GM12878 (cell line): Measurements from ENCODE around the gene CFAP99. TPM values are rescaled to one million over a fixed set of nuclear protein-coding genes. Genes with fewer than 3 reads are reported as not detected.

Experiments used
- ATAC-seq: fragments of 200-7000 bp; cut with Tn5 transposase; 3 replicates; pipeline ENCODE4 v1.9.1; 2020; ENCODE audit warnings: mild to moderate bottlenecking, moderate library complexity
- BruUV-seq: library from RNA; stranded (reverse); fragments of 400-500 nt; replicated peaks from 2 replicates; lab custom pipeline; 2021; lab: Mats Ljungman, UMichigan
- CTCF ChIA-PET: fragments of 300-600 bp; sonication (Branson Sonifier 250); formaldehyde crosslinking; extraction: SDS; loops from one replicate; lab custom pipeline; 2021; ENCODE audit warnings: inconsistent platforms; lab: Yijun Ruan, JAX
- POLR2A ChIA-PET: fragments of 350-600 bp; formaldehyde crosslinking; extraction: SDS; loops from one replicate; lab custom pipeline; 2021; ENCODE audit warnings: inconsistent platforms; lab: Charles Lee
- RAD21 ChIA-PET: fragments of 300-600 bp; sonication (Branson Sonifier 250); formaldehyde crosslinking; loops from one replicate; lab custom pipeline; 2023; ENCODE audit warnings: antibody characterized with exemption; ENCODE audit not compliant: unreplicated experiment; lab: Charles Lee
- SMC1A ChIA-PET: fragments of 300-600 bp; sonication (Branson Sonifier 250); formaldehyde crosslinking; loops from one replicate; lab custom pipeline; 2023; ENCODE audit not compliant: unreplicated experiment, uncharacterized antibody; lab: Charles Lee
- DNase-seq: peaks from one replicate; pipeline ENCODE4 v3.0.0-alpha.2; 2011; ENCODE audit warnings: low read depth, low spot score
- FAIRE-seq: peaks from 3 replicates; lab custom pipeline; 2011; peaks lifted over from hg19 to GRCh38; lab: Jason Lieb, UNC
- H2AFZ ChIP-seq: 2 replicates; pipeline ENCODE4 v1.6.0; 2011; ENCODE audit warnings: low read depth, low read length, control low read depth; ENCODE audit not compliant: control insufficient read depth
- H3K27ac ChIP-seq: 2 replicates; pipeline ENCODE4 v1.5.1; 2011; ENCODE audit warnings: control low read depth; ENCODE audit not compliant: control insufficient read depth, insufficient read depth
- H3K27me3 ChIP-seq, 2 experiments: replicated peaks in 1 of 2; 2 replicates each; pipeline versions ENCODE4 v1.6.0 to v1.6.1; 2011; ENCODE audit warnings: low read length in 1 of 2; ENCODE audit not compliant: control insufficient read depth in 2 of 2, insufficient read depth in 2 of 2
- H3K36me3 ChIP-seq, 2 experiments: 2 replicates each; pipeline ENCODE4 v1.5.1; 2011; ENCODE audit warnings: low read length in 1 of 2; ENCODE audit not compliant: control insufficient read depth in 2 of 2, insufficient read depth in 2 of 2
- H3K4me1 ChIP-seq: 2 replicates; pipeline ENCODE4 v1.6.1; 2011; ENCODE audit warnings: mild to moderate bottlenecking, low read length, moderate library complexity, mixed read lengths; ENCODE audit not compliant: control insufficient read depth, insufficient read depth
- H3K4me2 ChIP-seq: 2 replicates; pipeline ENCODE4 v1.6.0; 2011; ENCODE audit warnings: control low read depth; ENCODE audit not compliant: control insufficient read depth, insufficient read depth
- H3K4me3 ChIP-seq: fragments of 200-600 bp; sonication (generic); 2 replicates; pipeline ENCODE4 v1.5.1; 2016
- H3K79me2 ChIP-seq: 2 replicates; pipeline ENCODE4 v1.6.0; 2011; ENCODE audit warnings: low read length; ENCODE audit not compliant: control insufficient read depth, insufficient read depth
- H3K9ac ChIP-seq: 2 replicates; pipeline ENCODE4 v1.8.0; 2011; ENCODE audit warnings: low read length, control low read depth, mixed read lengths; ENCODE audit not compliant: control insufficient read depth, insufficient read depth
- H3K9me3 ChIP-seq: replicated peaks from 3 replicates; pipeline ENCODE4 v1.5.1; 2011; ENCODE audit warnings: mild to moderate bottlenecking, low read length; ENCODE audit not compliant: control insufficient read depth, insufficient read depth
- H4K20me1 ChIP-seq: 2 replicates; pipeline ENCODE4 v1.6.0; 2011; ENCODE audit not compliant: control insufficient read depth, insufficient read depth
- SIX5 ChIP-seq: IDR thresholded peaks from 2 replicates; pipeline ENCODE4 v1.6.1; 2011; ENCODE audit warnings: mild to moderate bottlenecking, low read depth, low read length, moderate library complexity; ENCODE audit not compliant: severe bottlenecking
- SKIL ChIP-seq: fragments of 450-650 bp; IDR thresholded peaks from 2 replicates; pipeline ENCODE4 v1.6.1; 2017; ENCODE audit warnings: mild to moderate bottlenecking, low read depth, inconsistent platforms; ENCODE audit not compliant: poor library complexity, severe bottlenecking
- WRNIP1 ChIP-seq: IDR thresholded peaks from 2 replicates; pipeline ENCODE4 v1.6.1; 2011; ENCODE audit warnings: low read depth, low read length, improper control_type of control experiment, borderline replicate concordance
- WGBS: methylation state at CpG from one replicate; pipeline ENCODE4 v1.1.6; 2016; ENCODE audit warnings: low lambda C conversion rate; ENCODE audit not compliant: insufficient replicate concordance, insufficient coverage; ENCODE audit errors: missing lambda C conversion rate; 5-methylcytosine and 5-hydroxymethylcytosine counted together
- in situ Hi-C: fragments of 300-500 bp; cut with MboI; formaldehyde crosslinking; loops from 9 replicates; pipeline ENCODE4 v1.14.3; 2018; ENCODE audit warnings: mixed read lengths
- intact Hi-C: fragments of 100-400 bp; cut with micrococcal nuclease; formaldehyde crosslinking; loops from one replicate; pipeline ENCODE4 v1.14.2; 2022; ENCODE audit not compliant: unreplicated experiment
- polyA plus RNA-seq, 11 experiments: library from polyadenylated mRNA; depleted of rRNA in 4 of 11; unstranded in 6 of 11; stranded (reverse) in 5 of 11; fragments of >200 nt; fragmentation: Nextera tagmentation in 4 of 11; fragmentation: Illumina TruSeq in 1 of 11; extraction: Ambion mirVana in 4 of 11; extraction: Trizol in 1 of 11; gene quantifications; 1 replicate in 1 of 11; 2 replicates in 10 of 11; pipeline versions ENCODE4 v1.2.1 to v1.2.3, GENCODE V29; 2011 to 2016; ENCODE audit warnings: inconsistent platforms in 2 of 11, missing spikeins in 2 of 11, low read depth in 1 of 11
- total RNA-seq, 4 experiments: library from RNA; depleted of rRNA in 3 of 4; stranded (reverse); fragments of >200 nt in 3 of 4; fragmentation: Illumina TruSeq in 1 of 4; extraction: Trizol in 1 of 4; gene quantifications; 2 replicates each; pipeline versions ENCODE4 v1.2.1 to v1.2.3, GENCODE V29; 2013 to 2021

The CFAP99 gene
- total and polyA plus RNA-seq, 10 of the 15 experiments (the other 5 are each of a cell fraction or from before 2014, with no cell fraction given) = not detected

- in situ Hi-C loops (no loop called here), intact Hi-C loops (no loop called here)
- ATAC-seq = no peak
- Histone ChIP-seq H2AFZ (no peak overlapping the region), H3K27me3 (no peaks in the 10 kb centered on the region; a peak in 1 of 4 replicates), H3K79me2 (no peaks in the 10 kb centered on the region), H3K9ac (no peak overlapping the region), H3K4me1 (no peaks in the 10 kb centered on the region), H3K27ac (no peak overlapping the region), H3K9me3 (no peaks in the 10 kb centered on the region), H4K20me1 (no peaks in the 10 kb centered on the region), H3K4me3 (no peak overlapping the region), H3K36me3 (no peaks in the 10 kb centered on the region), H3K4me2 (no peak overlapping the region)
- ChIA-PET RAD21 (no interaction called here), SMC1A (no interaction called here), POLR2A (interaction anchor here (0.7 kb wide), 1 partner anchor 15 kb away, joined by 3 read pairs; no protein-coding TSS in a partner anchor), CTCF (no interaction called here)
- BruUV-seq = no TSS peak
- DNase-seq = no peak
- TF ChIP-seq WRNIP1 = no peak
- no peak for FAIRE-seq
- WGBS = 25% methylated on average over 8 of the region's 8 CpGs
Measured at GRCh38 chr4:2426069-2426397, 7.3 kb downstream of the CFAP99 start.

- H3K9ac ChIP-seq = no peak overlapping the region
- RAD21 ChIA-PET = no interaction called here
- SMC1A ChIA-PET = no interaction called here
- no peaks in the 10 kb centered on the region for H3K79me2 ChIP-seq
- H3K4me2 ChIP-seq = no peak overlapping the region
- WGBS = 43% methylated on average over 12 of the region's 13 CpGs
- intact Hi-C loops (no loop called here), in situ Hi-C loops (no loop called here)
- TF ChIP-seq SKIL (no peak), SIX5 (no peak)
- no peak overlapping the region for H3K27ac ChIP-seq
- POLR2A ChIA-PET = no interaction called here
- H4K20me1 ChIP-seq = no peaks in the 10 kb centered on the region
- H2AFZ ChIP-seq = no peak overlapping the region
- H3K4me1 ChIP-seq = no peaks in the 10 kb centered on the region
- ATAC-seq (no peak), FAIRE-seq (no peak), DNase-seq (no peak)
- no peaks in the 10 kb centered on the region; a peak in 1 of 4 replicates for H3K27me3 ChIP-seq
- H3K36me3 ChIP-seq = no peaks in the 10 kb centered on the region
- CTCF ChIA-PET = interaction anchor here (2.1 kb wide), 1 partner anchor 206 kb away, joined by 8 read pairs; no protein-coding TSS in a partner anchor
- H3K4me3 ChIP-seq = no peak overlapping the region
- no TSS peak for BruUV-seq
- no peaks in the 10 kb centered on the region for H3K9me3 ChIP-seq
Measured at GRCh38 chr4:2426711-2427275, 8.0 kb downstream of the CFAP99 start.
